Esophagus (tissue), 2 donors: ENCODE data around the gene SCGN. TPM values are rescaled to one million over a fixed set of nuclear protein-coding genes. Genes with fewer than 3 reads are reported as not detected.

Experiments used
- H3K27ac ChIP-seq, 2 donors: one replicate each; pipeline ENCODE4 v1.5.1; 2013; ENCODE audit warnings: low read depth in 2 of 2, mild to moderate bottlenecking in 2 of 2, inconsistent platforms in 1 of 2, low read length in 1 of 2, moderate library complexity in 1 of 2
- H3K27me3 ChIP-seq, 2 donors: one replicate each; pipeline ENCODE4 v1.6.1; 2013; ENCODE audit warnings: low read length in 2 of 2, control low read depth in 1 of 2, mild to moderate bottlenecking in 1 of 2; ENCODE audit not compliant: insufficient read depth in 2 of 2, control insufficient read depth in 1 of 2
- H3K36me3 ChIP-seq, 2 donors: one replicate each; pipeline ENCODE4 v1.6.1; 2013; ENCODE audit warnings: low read length in 1 of 2; ENCODE audit not compliant: control insufficient read depth in 2 of 2, insufficient read depth in 2 of 2
- H3K4me1 ChIP-seq, 2 donors: one replicate each; pipeline ENCODE4 v1.6.1; 2013; ENCODE audit warnings: low read length in 1 of 2; ENCODE audit not compliant: control insufficient read depth in 2 of 2, insufficient read depth in 2 of 2
- H3K4me3 ChIP-seq, 2 donors: one replicate each; pipeline ENCODE4 v1.5.1; 2013; ENCODE audit warnings: low read length in 2 of 2, mild to moderate bottlenecking in 2 of 2, low read depth in 1 of 2, moderate library complexity in 1 of 2
- H3K9me3 ChIP-seq, 2 donors: one replicate each; pipeline ENCODE4 v1.6.1; 2013; ENCODE audit warnings: mild to moderate bottlenecking in 2 of 2, low read depth in 1 of 2, low read length in 1 of 2, moderate library complexity in 1 of 2; ENCODE audit not compliant: control insufficient read depth in 2 of 2, insufficient read depth in 1 of 2
- WGBS, 2 donors: extraction: QIAGEN DNeasy Blood & Tissue Kit; methylation state at CpG; one replicate each; pipeline ENCODE4 v1.1.7; 2013; 5-methylcytosine and 5-hydroxymethylcytosine counted together
- polyA plus RNA-seq, 2 donors: library from polyadenylated mRNA; stranded (reverse); fragments of 200-250 nt; gene quantifications; one replicate each; pipeline ENCODE4 v1.2.3, GENCODE V29; 2013
- donor health status: healthy with polysubstance abuse.
- donor health status: Bipolar disorder and iron deficiency.

SCGN gene
- polyA plus RNA-seq, 2 donors, result 0.08 TPM; not detected in 1

DNA sequence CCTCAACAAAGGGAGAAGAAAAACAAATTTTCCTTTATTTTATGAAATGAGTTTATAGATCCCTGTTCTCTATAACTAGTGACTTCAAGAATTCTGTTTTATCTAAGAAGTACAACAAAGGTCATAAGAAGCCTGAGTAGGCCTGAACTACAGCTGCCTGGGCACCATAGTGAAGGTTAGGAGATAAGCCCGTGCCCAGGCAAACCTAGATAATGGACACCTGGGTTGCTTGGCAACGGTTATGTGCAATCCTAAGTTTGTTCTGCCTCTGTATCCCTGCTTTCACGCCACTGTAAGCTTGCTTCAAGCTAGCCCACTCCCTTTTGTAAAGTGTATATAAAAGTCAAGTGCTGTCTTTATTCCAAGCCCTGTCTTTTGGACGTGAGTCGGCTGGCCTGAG, 23.2 kb downstream of the SCGN start:
- no peaks in the 10 kb centered on the region for H3K36me3 ChIP-seq
- H3K27ac ChIP-seq, result no peak overlapping the region
- H3K4me1 ChIP-seq, result no peaks in the 10 kb centered on the region
- peaks cover 2% of the 10 kb centered on the region in 2 donors for H3K9me3 ChIP-seq
- 51 to 59% methylated on average over 5 of the region's 5 CpGs for WGBS, 2 donors
- H3K4me3 ChIP-seq, result no peak overlapping the region
- no peaks in the 10 kb centered on the region for H3K27me3 ChIP-seq

GRCh38 chr6:25676775-25677174, 24.8 kb downstream of the SCGN start:
- H3K27ac ChIP-seq, result no peak overlapping the region
- H3K27me3 ChIP-seq, result no peaks in the 10 kb centered on the region
- H3K4me3 ChIP-seq, result no peak overlapping the region
- peaks cover 2% of the 10 kb centered on the region in 2 donors for H3K9me3 ChIP-seq
- WGBS, 2 donors, result 80 to 83% methylated on average over 5 of the region's 5 CpGs
- no peaks in the 10 kb centered on the region for H3K4me1 ChIP-seq
- no peaks in the 10 kb centered on the region for H3K36me3 ChIP-seq

DNA sequence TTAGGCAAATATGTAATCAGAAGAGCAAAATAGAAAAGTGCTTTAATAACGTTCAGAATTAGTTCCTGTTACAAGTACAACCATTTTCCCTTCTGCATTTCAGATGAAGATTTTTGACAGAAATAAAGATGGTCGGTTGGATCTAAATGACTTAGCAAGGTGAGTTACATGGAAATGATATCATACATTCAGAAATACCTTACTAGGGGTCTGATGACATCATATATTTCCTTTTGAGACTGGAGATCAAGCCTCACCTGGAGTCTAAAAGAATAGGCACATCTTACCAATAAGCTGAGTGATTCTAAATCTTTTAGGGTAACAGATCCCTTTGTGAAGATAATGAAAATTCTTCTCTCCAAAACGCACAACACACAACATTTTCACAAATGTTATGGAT, 29.8 kb downstream of the SCGN start:
- WGBS, 2 donors, result 61 to 71% methylated on average over 3 of the region's 3 CpGs
- Histone ChIP-seq H3K36me3 (no peaks in the 10 kb centered on the region), H3K4me3 (no peak overlapping the region), H3K27me3 (peaks cover 0 to 4% of the 10 kb centered on the region in 2 donors), H3K4me1 (no peaks in the 10 kb centered on the region), H3K9me3 (peaks cover 2% of the 10 kb centered on the region in 2 donors), H3K27ac (no peak overlapping the region)

DNA sequence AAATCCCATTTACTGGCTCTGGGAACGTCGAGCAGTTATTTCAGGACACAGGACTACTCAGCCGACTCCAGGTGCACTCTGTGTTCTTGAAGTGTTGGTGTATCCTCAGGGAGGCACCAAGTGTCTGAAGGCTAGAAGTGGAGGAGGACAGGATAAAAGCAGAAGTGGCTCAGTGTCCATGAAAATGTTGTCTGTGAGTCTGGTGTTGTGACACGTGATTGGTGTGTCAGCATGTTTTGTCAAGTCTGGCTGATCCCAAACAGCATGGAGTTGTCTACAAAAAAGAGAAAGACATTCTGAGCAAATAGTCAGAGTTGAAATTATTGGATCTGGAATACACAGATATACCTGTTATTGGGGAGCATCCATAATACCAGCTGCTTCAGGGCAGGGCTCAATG, 30.3 kb downstream of the SCGN start:
- Histone ChIP-seq H3K4me1 (no peaks in the 10 kb centered on the region), H3K36me3 (no peaks in the 10 kb centered on the region), H3K4me3 (no peak overlapping the region), H3K27ac (no peak overlapping the region), H3K27me3 (peaks cover 0 to 4% of the 10 kb centered on the region in 2 donors), H3K9me3 (peaks cover 2% of the 10 kb centered on the region in 2 donors)
- 66 to 69% methylated on average over 4 of the region's 4 CpGs for WGBS, 2 donors

- Histone ChIP-seq H3K4me3 (no peak overlapping the region), H3K27me3 (peaks cover 0 to 4% of the 10 kb centered on the region in 2 donors), H3K27ac (no peak overlapping the region), H3K9me3 (no peaks in the 10 kb centered on the region), H3K36me3 (no peaks in the 10 kb centered on the region), H3K4me1 (no peaks in the 10 kb centered on the region)
- WGBS, 2 donors, result 59 to 66% methylated on average over 2 of the region's 2 CpGs
Measured at GRCh38 chr6:25684565-25684964, 32.5 kb downstream of the SCGN start.

DNA sequence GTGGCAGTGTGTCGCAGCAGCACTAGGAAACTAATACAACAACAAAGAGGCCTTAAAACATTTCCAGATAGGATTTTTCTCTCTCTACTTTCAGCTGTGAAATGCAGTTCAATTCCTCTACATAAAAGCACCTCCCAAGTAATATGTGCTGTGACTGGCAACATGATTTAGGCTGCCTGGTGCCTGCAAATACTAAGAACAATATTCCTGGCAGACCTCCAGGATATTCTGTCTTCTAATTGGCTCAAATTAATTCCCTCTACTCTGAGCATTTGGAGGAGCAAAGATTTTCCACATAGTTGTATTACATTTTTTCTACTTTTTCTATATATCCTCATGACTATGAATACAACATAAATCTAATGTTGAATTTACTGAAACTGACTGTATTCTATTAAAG, 33.2 kb downstream of the SCGN start:
- H3K27ac ChIP-seq, result no peak overlapping the region
- no peaks in the 10 kb centered on the region for H3K9me3 ChIP-seq
- peaks cover 0 to 4% of the 10 kb centered on the region in 2 donors for H3K27me3 ChIP-seq
- no peaks in the 10 kb centered on the region for H3K36me3 ChIP-seq
- 47 to 49% methylated on average over 1 of the region's 1 CpG for WGBS, 2 donors
- no peaks in the 10 kb centered on the region for H3K4me1 ChIP-seq
- no peak overlapping the region for H3K4me3 ChIP-seq

- Histone ChIP-seq H3K27me3 (peaks cover 0 to 4% of the 10 kb centered on the region in 2 donors), H3K9me3 (no peaks in the 10 kb centered on the region), H3K36me3 (no peaks in the 10 kb centered on the region), H3K4me3 (no peak overlapping the region), H3K27ac (no peak overlapping the region), H3K4me1 (no peaks in the 10 kb centered on the region)
- 76 to 80% methylated on average over 5 of the region's 5 CpGs for WGBS, 2 donors
Measured at GRCh38 chr6:25685896-25686295, 33.9 kb downstream of the SCGN start.

DNA sequence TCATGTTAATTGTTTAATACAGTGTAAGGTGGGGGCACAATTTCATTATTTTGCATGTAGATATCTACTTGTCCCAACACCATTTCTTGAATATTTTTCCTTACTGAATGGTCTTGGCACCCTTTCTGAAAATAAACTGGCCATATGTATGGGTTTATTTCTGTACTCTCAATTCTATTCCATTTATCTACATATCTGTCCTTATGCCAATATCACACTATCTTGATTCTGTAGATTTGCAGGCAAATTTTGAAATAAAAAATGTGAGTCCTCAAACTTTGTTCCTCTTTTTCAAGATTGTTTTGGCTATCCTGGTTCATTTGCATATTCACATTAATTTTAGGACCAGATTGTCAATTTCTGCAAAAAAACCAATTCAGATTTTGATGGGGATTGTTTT, 34.8 kb downstream of the SCGN start:
- Histone ChIP-seq H3K27me3 (peaks cover 0 to 3% of the 10 kb centered on the region in 2 donors), H3K4me3 (no peak overlapping the region), H3K4me1 (no peaks in the 10 kb centered on the region), H3K9me3 (no peaks in the 10 kb centered on the region), H3K36me3 (no peaks in the 10 kb centered on the region), H3K27ac (no peak overlapping the region)

DNA sequence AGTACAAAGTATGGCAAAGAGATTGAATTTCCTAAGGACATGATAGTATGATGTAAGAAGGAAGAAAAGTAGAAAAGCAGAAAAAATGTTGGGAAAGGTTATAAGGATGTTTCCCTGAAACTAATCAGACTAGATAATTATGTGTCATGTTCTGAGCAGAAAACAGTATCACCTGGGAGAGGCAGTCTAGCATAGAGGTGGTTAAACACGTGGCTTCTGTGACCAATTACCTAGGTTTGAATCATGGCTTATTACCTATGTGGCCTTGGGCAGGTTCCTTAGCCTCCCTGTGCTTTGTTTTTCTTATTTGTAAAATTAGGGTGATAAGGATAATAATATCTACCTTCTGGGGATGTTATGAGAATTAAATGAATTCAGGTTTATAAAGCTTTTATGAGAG, 38.0 kb downstream of the SCGN start:
- no peaks in the 10 kb centered on the region for H3K4me1 ChIP-seq
- no peak overlapping the region for H3K27ac ChIP-seq
- no peak overlapping the region for H3K4me3 ChIP-seq
- H3K27me3 ChIP-seq, result no peaks in the 10 kb centered on the region
- no peaks in the 10 kb centered on the region for H3K9me3 ChIP-seq
- 51 to 60% methylated on average over 1 of the region's 1 CpG for WGBS, 2 donors
- no peaks in the 10 kb centered on the region for H3K36me3 ChIP-seq

DNA sequence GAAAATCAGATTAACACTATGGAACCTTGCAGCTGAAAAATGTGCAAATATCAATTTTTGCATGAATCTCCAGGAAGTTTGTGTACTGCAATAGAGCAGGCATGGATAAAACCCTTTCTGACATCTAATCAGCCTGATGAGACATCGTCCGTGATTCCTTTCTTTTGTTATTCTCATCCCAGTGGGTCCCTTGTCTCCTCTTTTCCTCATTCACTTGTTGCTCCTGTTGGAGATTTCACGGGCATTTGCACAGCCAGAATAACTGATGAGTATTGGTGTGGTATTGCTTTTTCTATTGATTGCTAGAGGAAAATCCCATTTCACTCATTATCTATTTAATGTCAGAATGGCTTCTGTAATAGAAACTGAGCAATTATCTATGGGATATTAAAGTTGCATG, 39.9 kb downstream of the SCGN start:
- Histone ChIP-seq H3K9me3 (no peaks in the 10 kb centered on the region), H3K36me3 (no peaks in the 10 kb centered on the region), H3K4me3 (no peak overlapping the region), H3K27me3 (no peaks in the 10 kb centered on the region), H3K27ac (no peak overlapping the region), H3K4me1 (no peaks in the 10 kb centered on the region)
- 74 to 80% methylated on average over 3 of the region's 3 CpGs for WGBS, 2 donors
